HG02678 (cell line): ENCODE results near the gene AHDC1.

Source experiments
- ATAC-seq: cut with Tn5 transposase; IDR thresholded peaks from one replicate; pipeline ENCODE4 v1.9.1; 2021; ENCODE audit warnings: mild to moderate bottlenecking, moderate library complexity; ENCODE audit not compliant: unreplicated experiment

The AHDC1 gene

GRCh38 chr1:27585684-27586083, 18.3 kb downstream of the AHDC1 start:
- no peak for ATAC-seq

GRCh38 chr1:27584453-27584852, 19.5 kb downstream of the AHDC1 start:
- no peak for ATAC-seq

- no peak for ATAC-seq
Observed at GRCh38 chr1:27583479-27583878, 20.5 kb downstream of the AHDC1 start.

- no peak for ATAC-seq
Observed at GRCh38 chr1:27581823-27582243, 22.1 kb downstream of the AHDC1 start.

GRCh38 chr1:27577504-27578188, 26.3 kb downstream of the AHDC1 start:
- no peak for ATAC-seq

GRCh38 chr1:27576806-27577227, 27.1 kb downstream of the AHDC1 start:
- ATAC-seq = no peak

GRCh38 chr1:27575840-27576331, 28.1 kb downstream of the AHDC1 start:
- ATAC-seq = no peak

- no peak for ATAC-seq
Observed at GRCh38 chr1:27574871-27575831, 28.8 kb downstream of the AHDC1 start.

- ATAC-seq = no peak
Observed at GRCh38 chr1:27574001-27574781, 29.8 kb downstream of the AHDC1 start.

GRCh38 chr1:27572679-27573426, 31.1 kb downstream of the AHDC1 start:
- no peak for ATAC-seq

- no peak for ATAC-seq
Observed at GRCh38 chr1:27572019-27572678, 31.8 kb downstream of the AHDC1 start.

GRCh38 chr1:27571439-27572018, 32.4 kb downstream of the AHDC1 start:
- ATAC-seq = no peak

GRCh38 chr1:27570784-27571183, 33.2 kb downstream of the AHDC1 start:
- no peak for ATAC-seq

- no peak for ATAC-seq
Observed at GRCh38 chr1:27570356-27570755, 33.6 kb downstream of the AHDC1 start.

- ATAC-seq = no peak
Observed at GRCh38 chr1:27569506-27570291, 34.2 kb downstream of the AHDC1 start.

GRCh38 chr1:27569088-27569460, 34.9 kb downstream of the AHDC1 start:
- no peak for ATAC-seq

GRCh38 chr1:27568300-27569087, 35.5 kb downstream of the AHDC1 start:
- ATAC-seq = peak; percentile 91

- ATAC-seq = no peak
Observed at GRCh38 chr1:27567971-27568299, 36.0 kb downstream of the AHDC1 start.
